IMR-90 (cell line): ENCODE data around the gene PAAF1. TPM values are rescaled to one million over a fixed set of nuclear protein-coding genes. Genes with fewer than 3 reads are reported as not detected.

Experiments used
- ATAC-seq: fragments of 200-7000 bp; cut with Tn5 transposase; 2 replicates; pipeline ENCODE4 v1.9.1; 2020; ENCODE audit warnings: low read depth, mild to moderate bottlenecking, moderate library complexity
- BruUV-seq: library from RNA; stranded (reverse); fragments of 400-500 nt; replicated peaks from 2 replicates; lab custom pipeline; 2021; lab: Mats Ljungman, UMichigan
- CTCF ChIA-PET: fragments of 300-600 bp; formaldehyde crosslinking; extraction: SDS; loops from one replicate; lab custom pipeline; 2021; ENCODE audit warnings: antibody characterized with exemption; lab: Yijun Ruan, JAX
- POLR2A ChIA-PET: fragments of 300-600 bp; sonication (Branson Sonifier 250); formaldehyde crosslinking; loops from one replicate; lab custom pipeline; 2022; ENCODE audit warnings: antibody characterized with exemption; ENCODE audit not compliant: unreplicated experiment; lab: Charles Lee
- DNase-seq: peaks from one replicate; pipeline ENCODE4 v3.0.0; 2013
- H2AFZ ChIP-seq: replicated peaks from 2 replicates; pipeline ENCODE3; 2013; ENCODE audit warnings: low read length, mild to moderate bottlenecking; ENCODE audit not compliant: poor library complexity
- H2AK5ac ChIP-seq: 2 replicates; pipeline ENCODE4 v1.6.1; 2013; ENCODE audit warnings: low read depth, low read length, inconsistent platforms
- H2AK9ac ChIP-seq: replicated peaks from 2 replicates; pipeline ENCODE3; 2013; ENCODE audit warnings: mild to moderate bottlenecking, low read depth, low read length, moderate library complexity; ENCODE audit not compliant: poor library complexity
- H2BK120ac ChIP-seq: 2 replicates; pipeline ENCODE4 v1.6.1; 2013; ENCODE audit warnings: low read depth, low read length, inconsistent platforms
- H2BK15ac ChIP-seq: 3 replicates; pipeline ENCODE4 v1.6.1; 2013; ENCODE audit warnings: low read depth, low read length, inconsistent platforms
- H2BK20ac ChIP-seq: 2 replicates; pipeline ENCODE4 v1.6.1; 2013; ENCODE audit warnings: low read depth, mild to moderate bottlenecking, inconsistent platforms, low read length, moderate library complexity
- H2BK5ac ChIP-seq: 2 replicates; pipeline ENCODE4 v1.6.1; 2013; ENCODE audit warnings: mild to moderate bottlenecking, low read depth, low read length, inconsistent platforms; ENCODE audit not compliant: poor library complexity, severe bottlenecking
- H3K14ac ChIP-seq: replicated peaks from 2 replicates; pipeline ENCODE4 v1.6.1; 2013; ENCODE audit warnings: low read depth, low read length, inconsistent platforms
- H3K18ac ChIP-seq: 2 replicates; pipeline ENCODE4 v1.6.1; 2013; ENCODE audit warnings: low read depth, low read length, control low read depth
- H3K23ac ChIP-seq: 2 replicates; pipeline ENCODE4 v1.6.1; 2013; ENCODE audit warnings: low read depth, low read length, inconsistent platforms
- H3K27ac ChIP-seq: 2 replicates; pipeline ENCODE4 v1.5.1; 2013; ENCODE audit warnings: mild to moderate bottlenecking, control low read depth, low read length; ENCODE audit not compliant: insufficient read depth
- H3K27me3 ChIP-seq: 2 replicates; pipeline ENCODE4 v1.6.1; 2013; ENCODE audit warnings: low read length; ENCODE audit not compliant: control insufficient read depth, insufficient read depth
- H3K36me3 ChIP-seq: 2 replicates; pipeline ENCODE4 v1.6.1; 2013; ENCODE audit warnings: low read length, mixed read lengths; ENCODE audit not compliant: control insufficient read depth, insufficient read depth
- H3K4ac ChIP-seq: 2 replicates; pipeline ENCODE4 v1.6.1; 2013; ENCODE audit warnings: low read depth, low read length, inconsistent platforms
- H3K4me1 ChIP-seq: 2 replicates; pipeline ENCODE4 v1.6.1; 2013; ENCODE audit warnings: low read length, mixed read lengths; ENCODE audit not compliant: control insufficient read depth, insufficient read depth
- H3K4me2 ChIP-seq: 2 replicates; pipeline ENCODE4 v1.6.1; 2013; ENCODE audit warnings: low read depth, mild to moderate bottlenecking, control low read depth, low read length, moderate library complexity
- H3K4me3 ChIP-seq: 2 replicates; pipeline ENCODE4 v1.5.1; 2013; ENCODE audit warnings: low read depth, mild to moderate bottlenecking, control low read depth, low read length, moderate library complexity; ENCODE audit not compliant: insufficient read depth
- H3K56ac ChIP-seq: 2 replicates; pipeline ENCODE4 v1.6.1; 2013; ENCODE audit warnings: low read length, inconsistent platforms; ENCODE audit not compliant: insufficient read depth; ENCODE audit errors: extremely low read depth
- H3K79me1 ChIP-seq, 2 experiments: 2 replicates each; pipeline ENCODE4 v1.6.1; 2013; ENCODE audit warnings: low read length in 2 of 2, inconsistent platforms in 1 of 2, low read depth in 1 of 2
- H3K9ac ChIP-seq: 2 replicates; pipeline ENCODE4 v1.6.1; 2013; ENCODE audit warnings: low read depth, low read length, control low read depth
- H3K9me1 ChIP-seq: 2 replicates; pipeline ENCODE4 v1.6.1; 2013; ENCODE audit warnings: low read length, inconsistent platforms; ENCODE audit not compliant: insufficient read depth
- H3K9me3 ChIP-seq: 2 replicates; pipeline ENCODE4 v1.6.1; 2013; ENCODE audit warnings: low read length; ENCODE audit not compliant: control insufficient read depth, insufficient read depth
- H4K20me1 ChIP-seq: 2 replicates; pipeline ENCODE4 v1.6.1; 2013; ENCODE audit warnings: low read length, inconsistent platforms; ENCODE audit not compliant: insufficient read depth
- H4K5ac ChIP-seq: 2 replicates; pipeline ENCODE4 v1.6.1; 2013; ENCODE audit warnings: mild to moderate bottlenecking, low read depth, low read length, control low read depth
- H4K8ac ChIP-seq, 2 experiments: 2 replicates each; pipeline ENCODE4 v1.6.1; 2013; ENCODE audit warnings: low read depth in 2 of 2, low read length in 2 of 2, control low read depth in 1 of 2, inconsistent platforms in 1 of 2
- H4K91ac ChIP-seq: 2 replicates; pipeline ENCODE4 v1.6.1; 2013; ENCODE audit warnings: low read depth, low read length, inconsistent platforms; ENCODE audit not compliant: insufficient read depth
- CHD1 ChIP-seq: IDR thresholded peaks from 2 replicates; pipeline ENCODE4 v1.6.1; 2012; ENCODE audit warnings: low read depth, low read length, improper control_type of control experiment
- FOS ChIP-seq: fragments of 150-350 bp; IDR thresholded peaks from 2 replicates; pipeline ENCODE4 v1.6.1; 2016; ENCODE audit warnings: low read depth, low read length
- MAZ ChIP-seq: IDR thresholded peaks from 2 replicates; pipeline ENCODE4 v1.6.1; 2012; ENCODE audit warnings: low read depth, mild to moderate bottlenecking, low read length, improper control_type of control experiment, moderate library complexity, borderline replicate concordance
- MXI1 ChIP-seq: IDR thresholded peaks from 2 replicates; pipeline ENCODE4 v1.6.1; 2012; ENCODE audit warnings: low read depth, mild to moderate bottlenecking, low read length, moderate library complexity, borderline replicate concordance
- NFE2L2 ChIP-seq: fragments of 150-350 bp; IDR thresholded peaks from 2 replicates; pipeline ENCODE4 v1.6.1; 2016; ENCODE audit warnings: low read depth, mild to moderate bottlenecking, low read length
- POLR2A ChIP-seq: IDR thresholded peaks from 2 replicates; pipeline ENCODE4 v1.6.1; 2012; ENCODE audit warnings: mild to moderate bottlenecking, low read depth, low read length
- RFX5 ChIP-seq: IDR thresholded peaks from 2 replicates; pipeline ENCODE4 v1.8.0; 2012; ENCODE audit warnings: low read depth, mild to moderate bottlenecking, low read length, moderate library complexity
- WGBS, 2 experiments: methylation state at CpG; one replicate each; pipeline versions ENCODE4 v1.1.5 to v1.1.7; 2013; ENCODE audit warnings: missing lambda C conversion rate in 2 of 2; ENCODE audit not compliant: insufficient read length in 1 of 2; ENCODE audit errors: extremely low coverage in 2 of 2; 5-methylcytosine and 5-hydroxymethylcytosine counted together
- dilution Hi-C: fragments of 300-500 bp; cut with HindIII; formaldehyde crosslinking; loops from one replicate; pipeline ENCODE4 v1.14.3; 2018; ENCODE audit warnings: low sequenced_read_pairs; ENCODE audit not compliant: unreplicated experiment
- in situ Hi-C: fragments of 300-500 bp; cut with MboI; formaldehyde crosslinking; loops from 3 replicates; pipeline ENCODE4 v1.14.3; 2019; ENCODE audit warnings: low sequenced_read_pairs, inconsistent platforms, mixed read lengths
- intact Hi-C: fragments of 100-400 bp; cut with micrococcal nuclease; formaldehyde crosslinking; loops from 2 replicates; pipeline ENCODE4 v1.10.0; 2022
- polyA plus RNA-seq, 3 experiments: library from polyadenylated mRNA; depleted of rRNA; stranded (reverse); fragments of >200 nt; gene quantifications; 2 replicates each; pipeline ENCODE4 v1.2.3, GENCODE V29; 2012; ENCODE audit warnings: low replicate concordance in 1 of 3
- total RNA-seq: library from RNA; depleted of rRNA; stranded (reverse); fragments of >200 nt; gene quantifications from 2 replicates; pipeline ENCODE4 v1.2.3, GENCODE V29; 2012
- TF ChIP-seq, protein P1 (sequence below): conservative IDR thresholded peaks from 2 replicates; pipeline ENCODE4 v1.5.1; 2012; ENCODE audit warnings: mild to moderate bottlenecking, low read depth, low read length, improper control_type of control experiment
- TF ChIP-seq, protein P2 (sequence below): fragments of 150-350 bp; IDR thresholded peaks from 2 replicates; pipeline ENCODE4 v1.6.1; 2016; ENCODE audit warnings: low read depth, mild to moderate bottlenecking, low read length, moderate library complexity, borderline replicate concordance

Gene PAAF1
- total and polyA plus RNA-seq, 2 of the 4 experiments (the other 2 are of a cell fraction): 15.1 to 16.4 TPM

DNA sequence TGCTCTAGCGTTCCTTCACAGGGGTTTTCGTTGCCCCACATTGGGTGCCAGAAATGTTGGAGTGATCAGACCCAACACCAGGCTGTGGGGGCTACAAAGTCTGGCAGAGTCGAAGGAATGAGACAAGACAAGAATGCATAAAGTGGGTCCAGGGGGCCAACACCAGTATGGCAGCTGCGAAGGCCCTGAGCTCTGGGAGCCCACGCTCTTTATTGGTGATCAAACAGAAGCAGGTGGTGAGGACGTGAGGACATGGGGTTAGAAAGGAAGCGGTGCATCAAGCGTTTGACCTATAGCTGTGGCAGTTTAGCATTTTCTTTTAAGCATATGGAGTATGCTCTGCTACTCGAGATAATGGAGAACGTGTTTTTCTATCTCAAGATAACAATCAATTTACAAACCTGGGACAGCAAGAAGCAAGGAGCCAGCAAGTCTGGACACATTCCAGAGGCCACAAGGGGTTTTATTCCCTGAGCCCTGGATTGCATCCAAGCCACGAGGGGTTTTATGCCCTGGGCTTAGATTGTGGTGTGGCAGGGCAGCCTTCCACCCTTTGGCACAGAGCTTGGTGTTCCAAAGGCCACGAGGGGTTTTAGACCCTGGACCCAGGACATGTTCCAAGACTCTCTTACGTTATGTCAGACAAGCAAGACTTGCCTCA lies 70.1 kb downstream of the PAAF1 start:
- CTCF ChIA-PET: no interaction called here

More for the DNA sequence above, 70.1 kb downstream of the PAAF1 start:
- no peak overlapping the region for H3K4me3 ChIP-seq
- no peak for DNase-seq
- no peak overlapping the region for H3K27ac ChIP-seq
- ATAC-seq: no peak
- H2AK9ac ChIP-seq: no peak overlapping the region
- no peak overlapping the region for H4K8ac ChIP-seq
- no peak overlapping the region for H2BK15ac ChIP-seq
- no peaks in the 10 kb centered on the region for H3K4me1 ChIP-seq
- H3K79me1 ChIP-seq: no peaks in the 10 kb centered on the region
- no peak overlapping the region for H4K91ac ChIP-seq
- no peak overlapping the region for H3K18ac ChIP-seq
- 0 out of 2 replicates have a peak, but pooled peaks cover 4% of the 10 kb centered on the region for H3K9me1 ChIP-seq
- H3K9me3 ChIP-seq: peaks cover 6% of the 10 kb centered on the region
- no peak overlapping the region for H3K56ac ChIP-seq
- TF ChIP-seq CHD1: no peak
- TF ChIP-seq RFX5: no peak
- TF ChIP-seq POLR2A: no peak
- TF ChIP-seq FOS: no peak
- TF ChIP-seq, protein P1, sequence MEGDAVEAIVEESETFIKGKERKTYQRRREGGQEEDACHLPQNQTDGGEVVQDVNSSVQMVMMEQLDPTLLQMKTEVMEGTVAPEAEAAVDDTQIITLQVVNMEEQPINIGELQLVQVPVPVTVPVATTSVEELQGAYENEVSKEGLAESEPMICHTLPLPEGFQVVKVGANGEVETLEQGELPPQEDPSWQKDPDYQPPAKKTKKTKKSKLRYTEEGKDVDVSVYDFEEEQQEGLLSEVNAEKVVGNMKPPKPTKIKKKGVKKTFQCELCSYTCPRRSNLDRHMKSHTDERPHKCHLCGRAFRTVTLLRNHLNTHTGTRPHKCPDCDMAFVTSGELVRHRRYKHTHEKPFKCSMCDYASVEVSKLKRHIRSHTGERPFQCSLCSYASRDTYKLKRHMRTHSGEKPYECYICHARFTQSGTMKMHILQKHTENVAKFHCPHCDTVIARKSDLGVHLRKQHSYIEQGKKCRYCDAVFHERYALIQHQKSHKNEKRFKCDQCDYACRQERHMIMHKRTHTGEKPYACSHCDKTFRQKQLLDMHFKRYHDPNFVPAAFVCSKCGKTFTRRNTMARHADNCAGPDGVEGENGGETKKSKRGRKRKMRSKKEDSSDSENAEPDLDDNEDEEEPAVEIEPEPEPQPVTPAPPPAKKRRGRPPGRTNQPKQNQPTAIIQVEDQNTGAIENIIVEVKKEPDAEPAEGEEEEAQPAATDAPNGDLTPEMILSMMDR: no peak
- TF ChIP-seq MAZ: no peak
- TF ChIP-seq MXI1: no peak
- TF ChIP-seq, protein P2, sequence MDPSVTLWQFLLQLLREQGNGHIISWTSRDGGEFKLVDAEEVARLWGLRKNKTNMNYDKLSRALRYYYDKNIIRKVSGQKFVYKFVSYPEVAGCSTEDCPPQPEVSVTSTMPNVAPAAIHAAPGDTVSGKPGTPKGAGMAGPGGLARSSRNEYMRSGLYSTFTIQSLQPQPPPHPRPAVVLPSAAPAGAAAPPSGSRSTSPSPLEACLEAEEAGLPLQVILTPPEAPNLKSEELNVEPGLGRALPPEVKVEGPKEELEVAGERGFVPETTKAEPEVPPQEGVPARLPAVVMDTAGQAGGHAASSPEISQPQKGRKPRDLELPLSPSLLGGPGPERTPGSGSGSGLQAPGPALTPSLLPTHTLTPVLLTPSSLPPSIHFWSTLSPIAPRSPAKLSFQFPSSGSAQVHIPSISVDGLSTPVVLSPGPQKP: no peak
- no peak for TF ChIP-seq NFE2L2
- H2BK120ac ChIP-seq: no peak overlapping the region
- H3K36me3 ChIP-seq: no peaks in the 10 kb centered on the region
- H2AFZ ChIP-seq: no peak overlapping the region
- H2BK20ac ChIP-seq: no peak overlapping the region
- H4K5ac ChIP-seq: no peak overlapping the region
- dilution Hi-C loops (no loop called here), intact Hi-C loops (no loop called here), in situ Hi-C loops (no loop called here)
- 100% methylated on average over 1 of the region's 13 CpGs; no CpG with 5 or more reads in 1 of the 2 experiments for WGBS, 2 experiments
- no peaks in the 10 kb centered on the region for H4K20me1 ChIP-seq
- no peak overlapping the region for H2AK5ac ChIP-seq
- H3K14ac ChIP-seq: no peak overlapping the region
- H3K9ac ChIP-seq: no peak overlapping the region
- H3K4ac ChIP-seq: no peak overlapping the region
- no peak overlapping the region for H2BK5ac ChIP-seq
- no TSS peak for BruUV-seq
- no peak overlapping the region for H3K4me2 ChIP-seq
- H3K27me3 ChIP-seq: no peaks in the 10 kb centered on the region; the same call in none of the 2 replicates
- POLR2A ChIA-PET: no interaction called here
- H3K23ac ChIP-seq: no peak overlapping the region
